ENCODE data around the gene NARF. TPM values are rescaled to one million over a fixed set of nuclear protein-coding genes. Genes with fewer than 3 reads are reported as not detected.
"Not testable (repeated sequence)": the region's sequence is repeated elsewhere in the genome, so short reads cannot be mapped to it uniquely, and the experiment has no call there.

NARF gene
- total RNA-seq, 1 experiment from 2014 or later: 71.6 TPM

DNA sequence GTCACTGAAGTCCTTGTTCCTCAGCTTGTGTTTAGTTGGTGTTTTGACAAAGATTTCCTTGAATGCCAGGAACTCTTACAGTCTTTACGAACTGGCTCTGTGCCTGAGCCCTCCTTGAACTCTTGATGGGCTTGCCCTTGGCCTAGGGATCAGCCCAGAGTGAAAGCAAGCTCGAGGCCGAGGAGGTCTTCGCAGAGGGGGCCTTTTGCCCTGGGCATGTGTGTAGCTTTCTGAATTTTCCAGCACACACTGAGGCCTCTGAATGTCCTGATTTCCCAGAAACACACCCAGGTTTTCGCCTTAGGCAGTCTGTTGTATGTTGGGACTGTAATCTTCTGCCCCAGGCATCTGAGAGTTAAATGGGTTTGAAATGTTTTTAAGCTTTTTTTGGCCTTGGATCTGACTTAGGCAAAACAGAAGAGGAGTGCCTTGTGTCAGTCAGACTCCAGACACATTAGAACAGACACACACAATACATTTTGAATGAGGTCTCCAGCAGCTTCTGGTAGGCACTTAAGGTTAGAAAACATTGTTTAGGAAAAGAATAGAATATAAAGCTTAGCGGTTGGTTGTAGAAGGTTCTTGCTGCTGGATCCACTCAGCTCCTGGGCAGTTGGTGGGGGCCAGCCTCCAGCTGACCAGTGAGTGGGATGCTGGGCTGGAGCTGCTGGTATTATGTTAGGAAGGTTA, 78.1 kb downstream of the NARF start:
- no peak for DNase-seq (ENCODE audit: low spot score)

DNA sequence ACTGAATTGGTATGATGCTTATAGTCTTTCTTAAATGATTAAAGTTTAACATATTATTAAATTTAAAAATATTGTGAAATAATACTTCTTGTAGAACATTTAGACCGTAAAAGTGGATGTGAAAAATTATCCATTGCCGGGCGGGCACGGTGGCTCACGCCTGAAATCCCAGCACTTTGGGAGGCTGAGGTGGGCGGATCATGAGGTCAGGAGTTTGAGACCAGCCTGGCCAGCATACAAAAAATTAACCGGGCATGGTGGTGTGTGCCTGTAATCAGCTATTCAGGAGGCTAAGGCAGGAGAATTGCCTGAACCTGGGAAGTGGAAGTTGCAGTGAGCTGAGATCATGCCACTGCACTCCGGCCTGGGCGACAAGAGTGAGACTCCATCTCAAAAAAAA, 78.7 kb downstream of the NARF start:
- DNase-seq (ENCODE audit: low spot score): not testable (repeated sequence)

DNA sequence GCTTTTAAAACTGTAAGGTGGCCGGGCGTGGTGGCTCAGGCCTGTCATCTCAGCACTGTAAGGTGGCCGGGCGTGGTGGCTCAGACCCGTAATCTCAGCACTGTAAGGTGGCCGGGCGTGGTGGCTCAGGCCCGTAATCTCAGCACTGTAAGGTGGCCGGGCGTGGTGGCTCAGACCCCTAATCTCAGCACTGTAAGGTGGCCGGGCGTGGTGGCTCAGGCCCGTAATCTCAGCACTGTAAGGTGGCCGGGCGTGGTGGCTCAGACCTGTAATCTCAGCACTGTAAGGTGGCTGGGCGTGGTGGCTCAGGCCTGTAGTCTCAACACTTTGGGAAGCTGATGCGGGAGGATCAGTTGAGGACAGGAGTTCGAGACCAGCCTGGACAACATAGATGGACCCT, 80.5 kb downstream of the NARF start:
- DNase-seq (ENCODE audit: low spot score): not testable (repeated sequence)

Other genes starting within 250 kb of the NARF start
- gene CCDC57, start 245.9 kb upstream of the NARF start, total RNA-seq (2014; rRNA removed; shearing (Covaris generic)): 1.8 and 4.7 TPM in 2 replicates
- gene SLC16A3, start 229.7 kb upstream of the NARF start, total RNA-seq (2014; rRNA removed; shearing (Covaris generic)): 22.2 and 30.0 TPM in 2 replicates
- 30.3 and 33.9 TPM in 2 replicates for gene CSNK1D, start 185.0 kb upstream of the NARF start, total RNA-seq (2014; rRNA removed; shearing (Covaris generic))
- 0.06 and 1.5 TPM in 2 replicates for gene CD7, start 141.1 kb upstream of the NARF start, total RNA-seq (2014; rRNA removed; shearing (Covaris generic))
- gene SECTM1, start 125.0 kb upstream of the NARF start, total RNA-seq (2014; rRNA removed; shearing (Covaris generic)): 30.1 and 30.7 TPM in 2 replicates
- 0.68 and 0.72 TPM in 2 replicates for gene TEX19, start 99.5 kb upstream of the NARF start, total RNA-seq (2014; rRNA removed; shearing (Covaris generic))
- gene UTS2R, start 87.0 kb upstream of the NARF start, total RNA-seq (2014; rRNA removed; shearing (Covaris generic)): not detected in 2 replicates
- gene HEXD, start 40.4 kb upstream of the NARF start, total RNA-seq (2014; rRNA removed; shearing (Covaris generic)): 6.3 and 8.4 TPM in 2 replicates
- 28.3 and 30.1 TPM in 2 replicates for gene OGFOD3, start 40.2 kb upstream of the NARF start, total RNA-seq (2014; rRNA removed; shearing (Covaris generic))
- gene CYBC1, start 8.0 kb upstream of the NARF start, total RNA-seq (2014; rRNA removed; shearing (Covaris generic)): 73.5 and 78.9 TPM in 2 replicates
- 26.1 and 34.0 TPM in 2 replicates for gene FOXK2, start 61.0 kb downstream of the NARF start, total RNA-seq (2014; rRNA removed; shearing (Covaris generic))
- gene WDR45B, start 189.7 kb downstream of the NARF start, total RNA-seq (2014; rRNA removed; shearing (Covaris generic)): 68.2 and 75.6 TPM in 2 replicates
- gene RAB40B, start 240.0 kb downstream of the NARF start, total RNA-seq (2014; rRNA removed; shearing (Covaris generic)): 6.3 and 6.8 TPM in 2 replicates

Measured in H4 (cell line).